Panc1 (cell line): Measurements from ENCODE around the gene TRIM45.

Source experiments
- CTCF ChIP-seq: fragments of 450-650 bp; IDR thresholded peaks from 2 replicates; pipeline ENCODE4 v1.5.1; 2017; ENCODE audit warnings: mild to moderate bottlenecking
- POLR2AphosphoS5 ChIP-seq: IDR thresholded peaks from 2 replicates; pipeline ENCODE4 v1.6.1; 2012; ENCODE audit warnings: mild to moderate bottlenecking, low read depth, low read length, moderate library complexity

- TF ChIP-seq CTCF (no peak), POLR2AphosphoS5 (no peak)
Observed at GRCh38 chr1:117068580-117068979, 53.0 kb downstream of the TRIM45 start.
